Inflammatory macrophage treated with lipopolysaccharide for 4 hours (primary cell): ENCODE data around the gene CBX1.
"Not testable (repeated sequence)": the region's sequence is repeated elsewhere in the genome, so short reads cannot be mapped to it uniquely, and the experiment has no call there.

Experiments
- DNase-seq: peaks from one replicate; pipeline ENCODE4 v3.0.0-alpha.2; 2020

Gene CBX1

DNA sequence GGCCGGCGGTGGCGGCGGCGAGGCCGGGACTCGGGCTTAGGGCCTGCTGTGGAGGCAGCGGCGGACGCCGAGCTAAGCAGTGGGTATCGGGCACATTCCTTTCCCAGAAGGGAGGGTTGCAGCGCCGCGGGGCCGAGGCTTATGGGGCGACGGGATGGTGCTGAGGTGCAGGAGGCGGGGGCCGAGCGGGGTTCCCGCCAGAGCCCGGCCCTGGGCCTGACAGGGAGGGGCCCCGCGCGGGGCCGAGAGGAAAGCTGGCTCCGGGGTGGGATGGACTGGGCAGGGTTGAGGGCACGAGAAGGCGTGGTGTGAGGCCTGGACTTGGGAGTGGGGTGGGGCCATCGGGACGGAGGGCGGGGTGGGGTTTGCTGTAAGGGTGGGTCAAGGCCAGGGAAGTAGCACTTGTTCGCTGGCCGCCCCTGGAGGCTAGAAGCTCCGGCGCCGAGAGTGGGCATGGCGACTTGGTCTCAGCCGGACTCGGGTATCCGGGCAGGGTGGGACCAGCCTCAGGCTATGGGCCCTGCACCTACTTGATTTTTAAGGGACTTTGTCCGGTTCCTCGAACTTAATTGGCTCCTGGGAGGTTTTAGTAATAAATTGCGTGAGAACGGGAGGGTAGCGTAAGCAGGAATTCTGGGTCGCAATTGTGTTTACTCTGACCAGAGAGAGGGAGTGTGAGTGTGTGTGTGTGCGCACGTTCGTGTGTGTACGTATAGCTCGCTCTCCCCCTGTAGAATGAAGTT lies 52.7 kb downstream of the CBX1 start:
- peak; percentile 93 for DNase-seq

DNA sequence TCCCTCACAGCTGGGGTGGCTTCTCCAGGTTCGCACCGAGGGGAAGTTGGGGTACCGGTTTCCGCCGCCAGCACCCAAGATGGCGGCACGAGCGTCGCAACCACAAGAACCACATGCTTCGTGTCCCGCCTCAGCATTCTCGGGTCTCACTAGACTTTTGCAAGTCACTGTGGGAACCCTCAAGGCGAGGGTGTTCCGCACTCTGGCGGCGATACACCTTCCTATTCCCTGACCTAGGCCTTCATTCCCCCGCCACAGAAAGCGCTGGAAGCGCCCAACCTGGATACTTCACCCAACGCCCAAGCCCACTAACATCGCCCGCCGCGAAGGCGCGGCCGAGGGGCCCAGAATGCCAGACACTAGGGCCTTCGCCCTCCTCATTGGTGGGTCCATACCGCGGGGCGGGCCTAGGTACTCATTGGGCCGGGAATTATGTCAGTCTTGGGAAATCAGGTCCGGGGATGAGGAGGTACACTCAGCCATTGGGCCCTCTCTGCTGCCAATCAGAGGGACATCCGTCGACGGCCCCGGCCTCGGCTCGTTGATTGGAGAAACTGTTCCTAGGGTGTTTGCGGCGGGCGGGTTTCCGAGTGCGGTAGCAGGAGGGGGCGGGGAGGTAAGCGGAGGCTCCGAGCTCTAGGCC lies 53.4 kb downstream of the CBX1 start, which contains the start of gene NFE2L1:
NFE2L1 (plus strand) TSS at position 619 of the 643 bp plus-strand sequence. CDS start 2,760 bp downstream, outside the sequence.
- DNase-seq = peak; percentile 100

GRCh38 chr17:48047113-48047740 lies 54.1 kb downstream of the CBX1 start:
- no peak for DNase-seq

GRCh38 chr17:48046296-48046695 lies 55.0 kb downstream of the CBX1 start:
- no peak for DNase-seq

DNA sequence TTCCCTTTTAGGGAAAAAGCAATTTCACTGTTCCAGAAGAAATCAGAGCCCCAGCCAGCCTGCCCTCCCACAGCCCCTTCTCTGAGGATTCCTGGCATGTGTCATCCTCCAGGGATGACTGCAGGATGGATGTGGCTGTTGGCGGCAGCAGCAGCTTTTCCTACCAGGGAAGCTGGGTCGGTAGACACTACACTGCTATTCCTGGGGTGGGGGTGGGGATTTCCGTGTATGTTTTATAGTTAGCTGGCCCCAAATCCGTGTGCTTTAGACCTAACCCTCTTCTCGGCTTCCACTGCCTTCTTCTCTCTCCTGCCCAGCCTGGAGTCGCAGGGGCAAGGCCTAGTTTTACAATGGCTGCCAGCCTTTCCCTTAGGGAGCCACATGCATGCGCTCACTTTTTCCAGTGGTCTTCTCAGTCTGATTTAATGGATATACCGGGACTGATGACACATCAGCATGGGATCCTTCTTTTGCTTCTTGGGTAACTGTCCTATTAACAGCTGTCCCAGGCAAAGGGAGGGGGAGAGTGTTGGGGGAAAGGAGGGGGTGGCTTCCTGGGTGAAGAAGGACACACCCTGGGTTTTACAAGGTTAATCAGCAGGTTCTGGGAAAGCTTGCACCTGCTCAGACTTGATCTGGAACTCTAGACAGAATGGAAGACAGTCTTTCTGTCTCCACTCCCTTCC lies 55.8 kb downstream of the CBX1 start:
- no peak for DNase-seq

- no peak for DNase-seq
Measured at GRCh38 chr17:48044851-48045250, 56.4 kb downstream of the CBX1 start.

DNA sequence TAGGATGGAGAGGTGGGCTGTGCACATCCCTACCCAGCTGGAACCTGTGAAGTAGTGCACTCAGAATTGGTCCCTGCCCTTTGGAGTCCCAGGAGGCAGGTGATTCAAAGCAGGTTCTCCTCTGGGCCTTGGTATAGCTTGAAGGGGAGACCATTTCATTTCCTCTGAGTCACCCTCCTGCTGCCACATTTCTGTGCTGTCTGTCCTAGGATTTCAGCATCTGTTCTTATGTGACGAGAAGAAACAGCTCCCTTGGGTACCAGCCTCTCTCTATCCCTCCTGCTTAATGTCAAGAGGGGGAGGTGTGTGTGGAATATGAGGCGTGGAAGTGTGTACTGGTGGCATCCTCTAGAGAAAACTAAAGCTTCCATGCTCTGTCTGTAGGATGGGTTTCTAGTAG lies 58.1 kb downstream of the CBX1 start:
- DNase-seq = no peak

- no peak for DNase-seq
Measured at GRCh38 chr17:48038687-48039086, 62.6 kb downstream of the CBX1 start.

DNA sequence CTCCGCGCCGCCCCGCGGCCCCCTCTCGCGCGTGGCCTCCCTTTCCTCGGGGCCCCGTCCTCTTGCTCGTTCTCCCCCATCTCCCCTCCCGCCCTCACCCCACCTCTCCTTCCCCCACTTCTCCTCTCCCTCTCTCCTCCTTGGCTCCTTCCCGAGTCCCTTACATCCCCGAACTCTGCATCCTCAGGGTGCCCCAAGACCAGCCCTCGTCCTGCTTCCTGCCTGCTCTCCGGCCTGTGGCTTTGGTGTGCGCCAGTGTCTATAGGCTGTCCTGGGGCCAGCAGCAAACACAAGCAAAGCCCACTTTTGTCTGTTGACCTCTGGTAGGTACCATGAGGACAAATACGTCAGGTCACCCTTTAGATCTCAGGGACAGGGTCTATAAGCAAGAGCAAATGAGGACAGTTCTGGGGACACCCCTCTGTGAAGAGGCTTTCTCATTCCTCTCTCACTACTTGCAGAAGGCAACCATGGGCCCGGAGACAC lies 63.4 kb downstream of the CBX1 start:
- no peak for DNase-seq

GRCh38 chr17:48037036-48037837 lies 64.0 kb downstream of the CBX1 start, which contains the start of gene COPZ2:
COPZ2 (minus strand) TSS chr17:48037797; CDS start chr17:48037777, 20 bp downstream.
- peak; percentile 54 for DNase-seq

DNA sequence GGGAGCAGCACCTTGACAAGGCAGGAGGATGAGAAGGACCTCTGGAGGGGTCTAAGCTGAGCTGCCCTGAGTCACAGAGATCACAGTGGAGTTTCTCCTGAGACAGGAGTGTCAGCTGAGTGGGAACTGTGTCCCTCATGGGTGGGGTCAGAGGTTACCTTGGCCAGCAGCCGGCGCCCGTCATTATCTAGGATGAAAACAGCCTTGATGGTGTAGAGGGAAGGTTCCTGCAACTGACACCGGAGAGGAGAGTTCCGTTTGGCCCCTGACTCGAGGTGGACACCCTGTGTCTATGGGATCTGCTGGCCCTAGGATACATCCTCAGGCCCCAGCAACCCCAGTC lies 64.6 kb downstream of the CBX1 start:
- DNase-seq = no peak

GRCh38 chr17:48034734-48035133 lies 66.5 kb downstream of the CBX1 start:
- not testable (repeated sequence) for DNase-seq

DNA sequence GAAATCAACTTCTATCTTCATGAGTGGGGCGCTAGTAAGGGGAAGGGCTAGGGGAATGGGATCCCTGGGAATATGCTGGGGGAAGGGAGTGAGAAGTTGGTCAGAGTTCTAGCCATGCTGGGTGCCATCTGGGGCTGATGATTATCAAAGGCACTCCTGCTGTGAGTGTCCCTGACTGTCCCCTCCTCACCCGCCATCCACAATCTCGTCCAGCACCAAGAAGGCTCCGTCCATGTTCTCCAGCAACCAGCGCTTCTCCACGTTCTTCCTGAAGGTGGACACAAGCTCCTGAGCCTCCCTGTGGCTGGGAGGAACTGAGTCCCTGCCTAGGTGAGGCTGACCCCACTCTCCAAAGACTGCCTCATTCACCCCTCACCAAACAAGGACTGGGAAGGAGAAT lies 69.3 kb downstream of the CBX1 start:
- no peak for DNase-seq

- no peak for DNase-seq
Measured at GRCh38 chr17:48030531-48030930, 70.7 kb downstream of the CBX1 start.

GRCh38 chr17:48028736-48029135 lies 72.5 kb downstream of the CBX1 start:
- no peak for DNase-seq

- DNase-seq = no peak
Measured at GRCh38 chr17:48027322-48027981, 73.8 kb downstream of the CBX1 start.

- DNase-seq = peak; percentile 69
Measured at GRCh38 chr17:48026502-48027321, 74.6 kb downstream of the CBX1 start.

GRCh38 chr17:48025904-48026501 lies 75.3 kb downstream of the CBX1 start:
- no peak for DNase-seq

- peak; percentile 98 for DNase-seq
Measured at GRCh38 chr17:48025040-48025903, 76.0 kb downstream of the CBX1 start.
